ENCODE results near the gene SLC17A7.
A peak's percentile ranks its signal among the peaks of the same experiment; 100 is the strongest.

Gene SLC17A7

GRCh38 chr19:49409441-49410029, 31.8 kb downstream of the SLC17A7 start:
- no peak for TF ChIP-seq CTCF (IDR thresholded peaks at IDR 0.05)
- H3K9me3 ChIP-seq, result no peaks in the 10 kb centered on the region
- H3K36me3 ChIP-seq, result no peaks in the 10 kb centered on the region
- H3K4me3 ChIP-seq (ENCODE audit: low read depth in 1 of 2, low read length in 1 of 2), result no peak overlapping the region
- peaks cover 12 to 16% of the 10 kb centered on the region in 2 experiments for H3K4me1 ChIP-seq (ENCODE audit: control insufficient read depth in 1 of 2, insufficient read depth in 1 of 2, low read depth in 1 of 2, low read length in 1 of 2)
- H3K27ac ChIP-seq, result peak overlapping the region; percentile 72
- no peaks in the 10 kb centered on the region for H3K27me3 ChIP-seq

GRCh38 chr19:49408816-49409440, 32.4 kb downstream of the SLC17A7 start:
- Histone ChIP-seq H3K36me3 (no peaks in the 10 kb centered on the region), H3K4me3 (ENCODE audit: low read depth in 1 of 2, low read length in 1 of 2) (no peak overlapping the region), H3K9me3 (no peaks in the 10 kb centered on the region), H3K4me1 (ENCODE audit: control insufficient read depth in 1 of 2, insufficient read depth in 1 of 2, low read depth in 1 of 2, low read length in 1 of 2) (peaks cover 12 to 16% of the 10 kb centered on the region in 2 experiments), H3K27ac (peak overlapping the region; percentile 72), H3K27me3 (no peaks in the 10 kb centered on the region)
- no peak for TF ChIP-seq CTCF (IDR thresholded peaks at IDR 0.05)

GRCh38 chr19:49407482-49408015, 33.8 kb downstream of the SLC17A7 start:
- Histone ChIP-seq H3K27ac (no peak overlapping the region), H3K4me3 (ENCODE audit: low read depth in 1 of 2, low read length in 1 of 2) (no peak overlapping the region), H3K9me3 (no peaks in the 10 kb centered on the region), H3K36me3 (no peaks in the 10 kb centered on the region), H3K27me3 (no peaks in the 10 kb centered on the region), H3K4me1 (ENCODE audit: control insufficient read depth in 1 of 2, insufficient read depth in 1 of 2, low read depth in 1 of 2, low read length in 1 of 2) (peaks cover 12 to 16% of the 10 kb centered on the region in 2 experiments)
- TF ChIP-seq CTCF (IDR thresholded peaks at IDR 0.05), result no peak

- H3K36me3 ChIP-seq, result no peaks in the 10 kb centered on the region
- H3K27me3 ChIP-seq, result no peaks in the 10 kb centered on the region
- TF ChIP-seq CTCF (IDR thresholded peaks at IDR 0.05), result no peak
- no peaks in the 10 kb centered on the region for H3K9me3 ChIP-seq
- no peak overlapping the region for H3K27ac ChIP-seq
- H3K4me1 ChIP-seq (ENCODE audit: control insufficient read depth in 1 of 2, insufficient read depth in 1 of 2, low read depth in 1 of 2, low read length in 1 of 2), result peaks cover 12 to 16% of the 10 kb centered on the region in 2 experiments
- H3K4me3 ChIP-seq (ENCODE audit: low read depth in 1 of 2, low read length in 1 of 2), result no peak overlapping the region
Measured at GRCh38 chr19:49407079-49407478, 34.2 kb downstream of the SLC17A7 start.

GRCh38 chr19:49403404-49404187, 37.7 kb downstream of the SLC17A7 start:
- H3K36me3 ChIP-seq, result no peaks in the 10 kb centered on the region
- H3K27me3 ChIP-seq, result no peaks in the 10 kb centered on the region
- no peak overlapping the region for H3K4me3 ChIP-seq (ENCODE audit: low read depth in 1 of 2, low read length in 1 of 2)
- no peaks in the 10 kb centered on the region for H3K4me1 ChIP-seq (ENCODE audit: control insufficient read depth in 1 of 2, insufficient read depth in 1 of 2, low read depth in 1 of 2, low read length in 1 of 2)
- H3K27ac ChIP-seq, result no peak overlapping the region
- TF ChIP-seq CTCF (IDR thresholded peaks at IDR 0.05), result no peak
- no peaks in the 10 kb centered on the region for H3K9me3 ChIP-seq

All from neutrophil (primary cell).